ENCODE measurements around the gene EDN2. TPM values are rescaled to one million over a fixed set of nuclear protein-coding genes. Genes with fewer than 3 reads are reported as not detected.
A peak's percentile ranks its signal among the peaks of the same experiment; 100 is the strongest.

The EDN2 gene
- total RNA-seq, 1 donor from 2014 or later, result not detected

- DNase-seq (ENCODE audit: low spot score, unreplicated experiment), result no peak
- Mint-ChIP-seq H3K4me3 (ENCODE audit: low read depth) (no peak overlapping the region), H3K27me3 (peaks cover 2% of the 10 kb centered on the region), H3K9me3 (ENCODE audit: low read depth) (no peaks in the 10 kb centered on the region), H3K4me1 (ENCODE audit: low read depth) (peaks cover 17% of the 10 kb centered on the region), H3K36me3 (ENCODE audit: insufficient read depth) (no peaks in the 10 kb centered on the region), H3K27ac (no peak overlapping the region)
- TF ChIP-seq CTCF (IDR thresholded peaks at IDR 0.05; ENCODE audit: unreplicated experiment), result no peak
These were observed 19.6 kb downstream of the EDN2 start for GRCh38 chr1:41464885-41465284.

GRCh38 chr1:41463516-41463915 is 21.0 kb downstream of the EDN2 start:
- Mint-ChIP-seq H3K27me3 (peaks cover 8% of the 10 kb centered on the region), H3K9me3 (ENCODE audit: low read depth) (no peaks in the 10 kb centered on the region), H3K36me3 (ENCODE audit: insufficient read depth) (no peaks in the 10 kb centered on the region), H3K27ac (no peak overlapping the region), H3K4me1 (ENCODE audit: low read depth) (peaks cover 17% of the 10 kb centered on the region), H3K4me3 (ENCODE audit: low read depth) (no peak overlapping the region)
- TF ChIP-seq CTCF (IDR thresholded peaks at IDR 0.05; ENCODE audit: unreplicated experiment), result no peak
- DNase-seq (ENCODE audit: low spot score, unreplicated experiment), result no peak

- Mint-ChIP-seq H3K27me3 (peaks cover 8% of the 10 kb centered on the region), H3K4me1 (ENCODE audit: low read depth) (peaks cover 8% of the 10 kb centered on the region), H3K4me3 (ENCODE audit: low read depth) (no peak overlapping the region), H3K27ac (no peak overlapping the region), H3K9me3 (ENCODE audit: low read depth) (no peaks in the 10 kb centered on the region), H3K36me3 (ENCODE audit: insufficient read depth) (no peaks in the 10 kb centered on the region)
- no peak for TF ChIP-seq CTCF (IDR thresholded peaks at IDR 0.05; ENCODE audit: unreplicated experiment)
- no peak for DNase-seq (ENCODE audit: low spot score, unreplicated experiment)
These were observed 21.8 kb downstream of the EDN2 start for GRCh38 chr1:41462680-41463004.

GRCh38 chr1:41461790-41462679 is 22.4 kb downstream of the EDN2 start:
- Mint-ChIP-seq H3K27me3 (peaks cover 8% of the 10 kb centered on the region), H3K9me3 (ENCODE audit: low read depth) (no peaks in the 10 kb centered on the region), H3K36me3 (ENCODE audit: insufficient read depth) (no peaks in the 10 kb centered on the region), H3K27ac (peak overlapping the region; percentile 77), H3K4me1 (ENCODE audit: low read depth) (peaks cover 6% of the 10 kb centered on the region), H3K4me3 (ENCODE audit: low read depth) (no peak overlapping the region)
- DNase-seq (ENCODE audit: low spot score, unreplicated experiment), result no peak
- TF ChIP-seq CTCF (IDR thresholded peaks at IDR 0.05; ENCODE audit: unreplicated experiment), result no peak

DNA sequence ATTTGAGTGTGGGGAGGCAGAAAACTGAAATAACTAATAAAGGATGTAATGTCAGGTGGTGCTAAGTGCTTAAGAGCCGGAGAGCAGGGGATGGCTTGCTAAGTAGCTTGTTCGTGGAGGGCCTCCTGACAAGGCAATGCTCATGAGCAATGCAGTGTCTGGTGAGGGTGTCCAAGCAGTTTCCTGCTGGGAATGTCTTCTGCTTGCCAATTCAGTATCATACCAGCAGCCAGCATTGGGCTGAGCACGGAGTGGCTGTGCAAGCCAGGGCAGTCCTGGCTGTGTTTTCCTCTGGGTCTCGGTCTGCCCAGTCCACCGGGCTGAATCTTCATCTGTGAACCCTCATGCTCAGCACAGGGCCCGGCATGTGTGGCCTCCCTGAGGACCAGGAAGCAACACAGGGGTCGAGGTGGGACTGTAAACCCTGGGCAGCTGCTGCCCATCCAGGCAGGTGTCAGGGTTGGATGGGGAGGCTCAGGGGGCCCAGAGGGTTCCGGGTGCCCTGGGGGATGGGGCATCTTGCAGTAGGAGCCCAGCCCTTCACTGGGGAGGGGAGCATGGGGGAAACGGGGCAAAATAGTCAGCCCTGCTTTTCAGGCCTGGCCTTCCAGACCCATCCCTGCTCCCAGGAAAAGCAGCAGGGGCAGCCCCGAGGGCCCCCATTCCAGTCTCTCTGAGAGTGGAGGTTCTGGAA is 27.5 kb downstream of the EDN2 start:
- no peaks in the 10 kb centered on the region for H3K4me1 Mint-ChIP-seq (ENCODE audit: low read depth)
- peaks cover 13% of the 10 kb centered on the region for H3K27me3 Mint-ChIP-seq
- no peak for TF ChIP-seq CTCF (IDR thresholded peaks at IDR 0.05; ENCODE audit: unreplicated experiment)
- H3K9me3 Mint-ChIP-seq (ENCODE audit: low read depth), result no peaks in the 10 kb centered on the region
- H3K36me3 Mint-ChIP-seq (ENCODE audit: insufficient read depth), result no peaks in the 10 kb centered on the region
- H3K27ac Mint-ChIP-seq, result no peak overlapping the region
- DNase-seq (ENCODE audit: low spot score, unreplicated experiment), result no peak
- H3K4me3 Mint-ChIP-seq (ENCODE audit: low read depth), result no peak overlapping the region

All from progenitor cell of endocrine pancreas (in vitro differentiated cells).